Measurements from ENCODE around the gene SMOC1.
A peak's percentile ranks its signal among the peaks of the same experiment; 100 is the strongest.

The SMOC1 gene

GRCh38 chr14:70048313-70048654 lies 169.1 kb downstream of the SMOC1 start:
- DNase-seq = no peak

GRCh38 chr14:70049605-70050004 lies 170.4 kb downstream of the SMOC1 start:
- DNase-seq = no peak

- DNase-seq = no peak
Observed at GRCh38 chr14:70050136-70050535, 170.9 kb downstream of the SMOC1 start.

- no peak for DNase-seq
Observed at GRCh38 chr14:70052990-70053389, 173.8 kb downstream of the SMOC1 start.

GRCh38 chr14:70057519-70058136 lies 178.4 kb downstream of the SMOC1 start:
- no peak for DNase-seq

- DNase-seq = no peak
Observed at GRCh38 chr14:70059545-70059944, 180.3 kb downstream of the SMOC1 start.

GRCh38 chr14:70061108-70061507 lies 181.9 kb downstream of the SMOC1 start:
- DNase-seq = no peak

- DNase-seq = no peak
Observed at GRCh38 chr14:70064136-70064865, 185.1 kb downstream of the SMOC1 start.

GRCh38 chr14:70067810-70068209 lies 188.6 kb downstream of the SMOC1 start:
- no peak for DNase-seq

GRCh38 chr14:70069186-70069585 lies 190.0 kb downstream of the SMOC1 start:
- DNase-seq = no peak

- DNase-seq = peak; percentile 24 to 29
Observed at GRCh38 chr14:70073924-70074566, 194.8 kb downstream of the SMOC1 start.

GRCh38 chr14:70077005-70077404 lies 197.8 kb downstream of the SMOC1 start:
- no peak for DNase-seq

- DNase-seq = no peak
Observed at GRCh38 chr14:70077720-70078119, 198.5 kb downstream of the SMOC1 start.

- DNase-seq = no peak
Observed at GRCh38 chr14:70078329-70078728, 199.1 kb downstream of the SMOC1 start.

GRCh38 chr14:70080076-70080475 lies 200.9 kb downstream of the SMOC1 start:
- DNase-seq = no peak
